D721Med (cell line): ENCODE results near the gene CLSTN2.

ENCODE experiments used
- DNase-seq: peaks from one replicate; pipeline ENCODE4 v3.0.0; 2011; ENCODE audit warnings: low spot score; ENCODE audit not compliant: insufficient read length
- FAIRE-seq: peaks from 2 replicates; lab custom pipeline; 2011; peaks lifted over from hg19 to GRCh38; lab: Jason Lieb, UNC
- CTCF ChIP-seq: IDR thresholded peaks from 2 replicates; pipeline ENCODE4 v1.5.1; 2012; ENCODE audit warnings: mild to moderate bottlenecking, control low read depth; ENCODE audit not compliant: insufficient read depth; ENCODE audit errors: missing control alignments

CLSTN2 gene

GRCh38 chr3:140384028-140384771, 449.2 kb downstream of the CLSTN2 start:
- no peak for TF ChIP-seq CTCF
- FAIRE-seq (no peak), DNase-seq (no peak)

GRCh38 chr3:140384876-140385275, 449.9 kb downstream of the CLSTN2 start:
- DNase-seq (no peak), FAIRE-seq (no peak)

GRCh38 chr3:140386357-140387100, 451.5 kb downstream of the CLSTN2 start:
- DNase-seq (no peak), FAIRE-seq (no peak)
- TF ChIP-seq CTCF, result no peak

More at GRCh38 chr3:140384876-140385275, 449.9 kb downstream of the CLSTN2 start:
- no peak for TF ChIP-seq CTCF

- DNase-seq (no peak), FAIRE-seq (no peak)
- TF ChIP-seq CTCF, result no peak
Observed at GRCh38 chr3:140387244-140387643, 452.3 kb downstream of the CLSTN2 start.

GRCh38 chr3:140388202-140388922, 453.4 kb downstream of the CLSTN2 start:
- no peak for DNase-seq
- no peak for FAIRE-seq
- TF ChIP-seq CTCF, result no peak

- FAIRE-seq, result no peak
- TF ChIP-seq CTCF, result no peak
Observed at GRCh38 chr3:140391061-140391460, 456.1 kb downstream of the CLSTN2 start.

More at GRCh38 chr3:140391061-140391460, 456.1 kb downstream of the CLSTN2 start:
- DNase-seq, result no peak
